GM12865 (cell line): Measurements from ENCODE around the gene TNFRSF12A.

Source experiments
- DNase-seq: peaks from one replicate; pipeline ENCODE4 v3.0.0; 2010; ENCODE audit warnings: low read depth
- H3K4me3 ChIP-seq: 2 replicates; pipeline ENCODE4 v1.5.1; 2011; ENCODE audit warnings: mild to moderate bottlenecking, low read depth, low read length, control low read depth
- CTCF ChIP-seq: IDR thresholded peaks from 2 replicates; pipeline ENCODE4 v1.5.1; 2011; ENCODE audit warnings: low read length, control low read depth, low read depth, inconsistent platforms; ENCODE audit not compliant: insufficient read depth; ENCODE audit errors: missing control alignments

Gene TNFRSF12A

DNA sequence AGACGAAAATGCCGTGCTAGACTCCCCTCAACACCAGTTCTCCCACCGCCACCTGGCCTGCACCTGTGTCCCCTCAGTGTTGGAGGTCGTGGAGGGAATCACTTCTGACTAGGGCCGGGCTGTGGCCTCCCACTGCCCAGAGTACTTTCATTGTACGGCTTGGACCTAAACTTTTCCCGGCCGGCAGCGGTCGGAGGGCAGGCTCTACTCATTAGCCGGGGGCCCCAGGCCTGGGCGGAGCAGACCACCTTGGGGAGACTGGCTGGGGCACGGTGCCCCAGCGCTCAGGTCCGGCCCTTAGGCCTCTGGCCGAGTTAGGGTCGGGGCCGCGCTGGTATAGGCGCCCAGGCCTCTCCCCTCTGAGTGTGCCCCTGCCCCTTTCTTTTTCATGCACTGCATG, 2.8 kb upstream of the TNFRSF12A start:
- DNase-seq = no peak
- TF ChIP-seq CTCF = no peak
- no peak overlapping the region for H3K4me3 ChIP-seq

- no peak for DNase-seq
- TF ChIP-seq CTCF = peak; percentile 15
- H3K4me3 ChIP-seq = no peak within 1 kb of the TSS
Measured at GRCh38 chr16:3017794-3018506, 2.2 kb upstream of the TNFRSF12A start, which contains the start of gene CLDN6. Gene CLDN6, minus strand, starts transcription at chr16:3018183. Its CDS starts 2,162 bp downstream, at chr16:3016021.

DNA sequence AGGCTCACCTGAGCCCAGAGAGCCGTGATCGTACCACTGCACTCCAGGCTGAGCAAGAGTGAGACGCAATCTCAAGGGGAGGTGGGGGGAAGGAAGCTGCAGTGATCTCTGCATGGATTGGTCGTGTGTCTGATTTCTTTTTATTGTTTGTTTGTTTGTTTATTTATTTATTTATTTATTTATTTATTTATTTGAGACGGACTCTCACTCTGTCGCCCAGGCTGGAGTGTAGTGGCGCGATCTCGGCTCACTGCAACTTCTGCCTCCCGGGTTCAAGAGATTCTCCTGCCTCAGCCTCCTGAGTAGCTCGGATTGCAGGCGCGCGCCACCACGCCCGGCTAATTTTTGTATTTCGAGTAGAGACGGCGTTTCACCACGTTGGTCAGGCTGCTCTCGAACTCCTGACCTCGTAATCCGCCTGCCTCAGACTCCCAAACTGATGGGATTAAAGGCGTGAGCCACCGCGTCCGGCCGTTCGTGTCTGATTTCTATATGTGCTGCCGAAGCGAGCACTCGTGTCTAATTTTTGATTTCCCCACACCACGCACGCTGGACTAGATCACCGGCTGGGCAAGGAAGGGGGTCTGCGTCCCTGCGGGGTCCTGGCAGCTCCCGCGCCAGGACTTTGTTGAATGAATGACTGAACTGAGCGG, 448 bp upstream of the TNFRSF12A start:
- no peak for DNase-seq
- peak overlapping the region; percentile 41 for H3K4me3 ChIP-seq
- TF ChIP-seq CTCF = no peak

GRCh38 chr16:3020604-3021448, 658 bp downstream of the TNFRSF12A start:
- peak overlapping the region; percentile 60 for H3K4me3 ChIP-seq
- TF ChIP-seq CTCF = no peak
- DNase-seq = peak; percentile 35

DNA sequence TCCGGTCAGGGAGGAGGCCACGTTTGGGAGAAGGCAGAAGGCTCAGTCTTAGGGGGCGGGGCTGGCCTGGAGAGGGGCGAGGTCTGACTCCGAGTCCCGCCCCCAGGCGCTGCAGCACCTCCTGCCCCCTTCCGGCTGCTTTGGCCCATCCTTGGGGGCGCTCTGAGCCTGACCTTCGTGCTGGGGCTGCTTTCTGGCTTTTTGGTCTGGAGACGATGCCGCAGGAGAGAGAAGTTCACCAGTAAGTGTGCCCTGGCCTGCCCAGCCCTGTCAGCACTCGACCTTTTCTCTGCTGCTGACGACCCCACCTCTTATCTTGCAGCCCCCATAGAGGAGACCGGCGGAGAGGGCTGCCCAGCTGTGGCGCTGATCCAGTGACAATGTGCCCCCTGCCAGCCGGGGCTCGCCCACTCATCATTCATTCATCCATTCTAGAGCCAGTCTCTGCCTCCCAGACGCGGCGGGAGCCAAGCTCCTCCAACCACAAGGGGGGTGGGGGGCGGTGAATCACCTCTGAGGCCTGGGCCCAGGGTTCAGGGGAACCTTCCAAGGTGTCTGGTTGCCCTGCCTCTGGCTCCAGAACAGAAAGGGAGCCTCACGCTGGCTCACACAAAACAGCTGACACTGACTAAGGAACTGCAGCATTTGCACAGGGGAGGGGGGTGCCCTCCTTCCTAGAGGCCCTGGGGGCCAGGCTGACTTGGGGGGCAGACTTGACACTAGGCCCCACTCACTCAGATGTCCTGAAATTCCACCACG, 1.5 kb downstream of the TNFRSF12A start:
- peak overlapping the region; percentile 60 for H3K4me3 ChIP-seq
- peak; percentile 39 for TF ChIP-seq CTCF
- DNase-seq = peak; percentile 72

DNA sequence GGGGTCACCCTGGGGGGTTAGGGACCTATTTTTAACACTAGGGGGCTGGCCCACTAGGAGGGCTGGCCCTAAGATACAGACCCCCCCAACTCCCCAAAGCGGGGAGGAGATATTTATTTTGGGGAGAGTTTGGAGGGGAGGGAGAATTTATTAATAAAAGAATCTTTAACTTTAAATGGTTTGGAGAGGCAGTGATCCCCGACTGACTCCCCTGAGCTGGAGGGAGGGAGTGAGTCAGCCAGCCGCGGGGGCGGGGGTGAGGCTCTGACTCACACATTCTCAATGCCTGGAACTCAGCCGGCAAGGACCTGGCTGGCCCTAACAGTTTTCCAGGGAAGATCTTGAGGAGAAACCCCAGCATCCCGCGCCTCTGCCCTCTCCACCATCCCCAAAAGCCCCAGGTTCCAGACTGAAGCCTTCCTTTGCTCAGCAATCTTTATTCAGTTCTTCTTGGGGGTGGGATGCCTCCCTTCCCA, 2.1 kb downstream of the TNFRSF12A start:
- TF ChIP-seq CTCF = no peak
- no peak overlapping the region for H3K4me3 ChIP-seq
- DNase-seq = no peak
